A673 (cell line): ENCODE results near the gene FAH. TPM values are rescaled to one million over a fixed set of nuclear protein-coding genes. Genes with fewer than 3 reads are reported as not detected.

Experiments used
- BruUV-seq: library from RNA; stranded (reverse); fragments of 400-500 nt; replicated peaks from 2 replicates; lab custom pipeline; 2021; lab: Mats Ljungman, UMichigan
- CTCF ChIA-PET: fragments of 300-600 bp; sonication (Branson Sonifier 250); formaldehyde crosslinking; loops from one replicate; lab custom pipeline; 2022; ENCODE audit warnings: antibody characterized with exemption; lab: Charles Lee
- POLR2A ChIA-PET: fragments of 300-600 bp; sonication (Branson Sonifier 250); formaldehyde crosslinking; loops from one replicate; lab custom pipeline; 2022; ENCODE audit warnings: antibody characterized with exemption; ENCODE audit not compliant: low non-redundant PET; lab: Charles Lee
- DNase-seq: peaks from one replicate; pipeline ENCODE4 v3.0.0-alpha.2; 2015; ENCODE audit warnings: low spot score
- H3K27ac ChIP-seq: fragments of 200-600 bp; sonication (generic); 2 replicates; pipeline ENCODE4 v1.5.1; 2016; ENCODE audit warnings: mixed run types, low read depth, mild to moderate bottlenecking, mixed read lengths, antibody characterized with exemption, low read length; ENCODE audit not compliant: poor library complexity, severe bottlenecking
- H3K27me3 ChIP-seq: fragments of 200-600 bp; sonication (generic); replicated peaks from 2 replicates; pipeline ENCODE4 v1.6.1; 2017; ENCODE audit warnings: mixed run types, low read depth, mild to moderate bottlenecking, mixed read lengths, antibody characterized with exemption, low read length; ENCODE audit not compliant: insufficient read depth, poor library complexity
- H3K36me3 ChIP-seq: fragments of 200-600 bp; sonication (generic); 2 replicates; pipeline ENCODE4 v1.6.1; 2016; ENCODE audit warnings: mixed run types, mild to moderate bottlenecking, mixed read lengths, antibody characterized with exemption, low read length; ENCODE audit not compliant: insufficient read depth, poor library complexity, severe bottlenecking
- H3K4me1 ChIP-seq: fragments of 200-600 bp; sonication (generic); 2 replicates; pipeline ENCODE4 v1.6.1; 2017; ENCODE audit warnings: mixed run types, mild to moderate bottlenecking, mixed read lengths, antibody characterized with exemption, low read length; ENCODE audit not compliant: insufficient read depth, poor library complexity, severe bottlenecking
- H3K4me3 ChIP-seq: fragments of 200-600 bp; sonication (generic); 2 replicates; pipeline ENCODE4 v1.5.1; 2016; ENCODE audit warnings: low read depth, mixed run types, mild to moderate bottlenecking, mixed read lengths, low read length; ENCODE audit not compliant: poor library complexity, severe bottlenecking
- H3K9me3 ChIP-seq: fragments of 200-600 bp; sonication (generic); 2 replicates; pipeline ENCODE4 v1.6.1; 2016; ENCODE audit warnings: mixed run types, low read depth, mild to moderate bottlenecking, mixed read lengths, antibody characterized with exemption, low read length; ENCODE audit not compliant: poor library complexity, severe bottlenecking
- CTCF ChIP-seq: fragments of 300-800, 200-600 bp; sonication (generic); conservative IDR thresholded peaks from 2 replicates; pipeline ENCODE4 v1.5.1; 2017; ENCODE audit warnings: low read depth, mild to moderate bottlenecking, antibody characterized with exemption, low read length, moderate library complexity, mixed read lengths
- EZH2 ChIP-seq: fragments of 200-600 bp; sonication (generic); IDR thresholded peaks from 2 replicates; pipeline ENCODE4 v1.6.1; 2017; ENCODE audit warnings: borderline replicate concordance, low read depth, mild to moderate bottlenecking, mixed read lengths, antibody characterized with exemption, low read length; ENCODE audit not compliant: poor library complexity, severe bottlenecking
- intact Hi-C: fragments of 100-400 bp; cut with micrococcal nuclease; formaldehyde crosslinking; loops from one replicate; pipeline ENCODE4 v1.10.0; 2022; ENCODE audit not compliant: unreplicated experiment
- total RNA-seq: library from RNA; stranded (reverse); gene quantifications from 2 replicates; pipeline ENCODE4 v1.2.3, GENCODE V29; 2021

The FAH gene
- total RNA-seq, 1 experiment from 2014 or later = 2.0 TPM

- Histone ChIP-seq H3K4me1 (no peaks in the 10 kb centered on the region), H3K4me3 (no peak overlapping the region), H3K9me3 (no peaks in the 10 kb centered on the region), H3K36me3 (no peaks in the 10 kb centered on the region), H3K27me3 (peaks cover 32% of the 10 kb centered on the region), H3K27ac (no peak overlapping the region)
- intact Hi-C loops = no loop called here
- POLR2A ChIA-PET = no interaction called here
- TF ChIP-seq EZH2 = no peak
- no peak for TF ChIP-seq CTCF
- no peak for DNase-seq
- CTCF ChIA-PET = no interaction called here
- no TSS peak for BruUV-seq
Observed at GRCh38 chr15:80194914-80195313, 42.1 kb downstream of the FAH start.

- ChIA-PET CTCF (no interaction called here), POLR2A (interaction anchor here (0.6 kb wide), 1 partner anchor 137 kb away, joined by 3 read pairs; no protein-coding TSS in a partner anchor)
- no TSS peak for BruUV-seq
- peaks cover 38% of the 10 kb centered on the region for H3K27me3 ChIP-seq
- intact Hi-C loops = no loop called here
- DNase-seq = no peak
- no peaks in the 10 kb centered on the region for H3K4me1 ChIP-seq
- TF ChIP-seq EZH2 (no peak), CTCF (no peak)
- no peaks in the 10 kb centered on the region for H3K36me3 ChIP-seq
- H3K4me3 ChIP-seq = no peak overlapping the region
- H3K27ac ChIP-seq = no peak overlapping the region
- no peaks in the 10 kb centered on the region for H3K9me3 ChIP-seq
Observed at GRCh38 chr15:80199366-80199765, 46.6 kb downstream of the FAH start.

GRCh38 chr15:80199869-80200268 is 47.1 kb downstream of the FAH start:
- Histone ChIP-seq H3K9me3 (no peaks in the 10 kb centered on the region), H3K27me3 (peaks cover 41% of the 10 kb centered on the region), H3K27ac (no peak overlapping the region), H3K36me3 (no peaks in the 10 kb centered on the region), H3K4me3 (no peak overlapping the region), H3K4me1 (no peaks in the 10 kb centered on the region)
- BruUV-seq = no TSS peak
- intact Hi-C loops = no loop called here
- POLR2A ChIA-PET = no interaction called here
- no peak for DNase-seq
- CTCF ChIA-PET = no interaction called here
- no peak for TF ChIP-seq EZH2
- TF ChIP-seq CTCF = no peak
